ENCODE measurements around the gene FAM193A.

DNA sequence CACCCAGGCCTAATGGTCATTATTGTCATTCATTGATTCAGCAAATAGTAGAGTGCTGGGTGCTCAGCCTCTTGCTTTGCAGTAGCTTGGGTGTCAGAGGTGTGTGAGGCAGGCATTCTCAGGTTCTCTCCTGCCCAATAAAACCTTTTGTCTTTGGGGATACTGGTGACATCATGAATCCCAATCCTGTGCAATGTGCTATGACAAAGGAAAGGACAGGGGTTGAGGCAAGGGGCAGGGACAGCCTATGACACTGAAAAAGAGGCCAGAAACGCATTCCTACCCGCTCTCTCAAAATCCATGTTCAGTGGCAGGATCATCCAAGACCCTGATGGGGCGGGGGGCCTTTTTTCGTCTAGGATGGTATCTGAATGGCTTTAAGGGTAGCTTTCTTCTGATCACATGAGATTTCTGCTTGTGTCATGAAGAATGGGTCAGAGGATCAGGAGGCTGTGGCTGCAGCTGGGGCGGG lies 1.5 kb upstream of the FAM193A start:
- no peak for TF ChIP-seq EP300 (IDR thresholded peaks at IDR 0.05; ENCODE audit: borderline replicate concordance)
- TF ChIP-seq NFIC (IDR thresholded peaks at IDR 0.05): no peak
- TF ChIP-seq YY1 (IDR thresholded peaks at IDR 0.05; ENCODE audit: low read depth): no peak

Data from Ishikawa (cell line).